CD4-positive, alpha-beta T cell treated with Interferon alpha-2 for 1 hour (primary cell): ENCODE measurements around the gene NCKAP5.
"Not testable (repeated sequence)": the region's sequence is repeated elsewhere in the genome, so short reads cannot be mapped to it uniquely, and the experiment has no call there.

Experiments
- DNase-seq, 2 donors: peaks; one replicate each; pipeline ENCODE4 v3.0.0-alpha.2; 2020 to 2022

NCKAP5 gene

GRCh38 chr2:133495226-133495625 is 73.0 kb downstream of the NCKAP5 start:
- no peak for DNase-seq

GRCh38 chr2:133492719-133493380 is 75.4 kb downstream of the NCKAP5 start:
- DNase-seq: no peak

GRCh38 chr2:133490411-133490980 is 77.8 kb downstream of the NCKAP5 start:
- DNase-seq: no peak

GRCh38 chr2:133489641-133490410 is 78.4 kb downstream of the NCKAP5 start:
- no peak for DNase-seq

GRCh38 chr2:133489146-133489545 is 79.1 kb downstream of the NCKAP5 start:
- DNase-seq: no peak

GRCh38 chr2:133486771-133487191 is 81.5 kb downstream of the NCKAP5 start:
- DNase-seq: no peak

- no peak for DNase-seq
Observed at GRCh38 chr2:133485868-133486267, 82.4 kb downstream of the NCKAP5 start.

- DNase-seq: no peak
Observed at GRCh38 chr2:133484784-133485183, 83.5 kb downstream of the NCKAP5 start.

GRCh38 chr2:133484106-133484505 is 84.2 kb downstream of the NCKAP5 start:
- no peak for DNase-seq

GRCh38 chr2:133483181-133483580 is 85.1 kb downstream of the NCKAP5 start:
- DNase-seq: no peak

- no peak for DNase-seq
Observed at GRCh38 chr2:133480707-133481429, 87.4 kb downstream of the NCKAP5 start.

GRCh38 chr2:133477616-133477990 is 90.7 kb downstream of the NCKAP5 start:
- no peak for DNase-seq

GRCh38 chr2:133476931-133477615 is 91.2 kb downstream of the NCKAP5 start:
- no peak for DNase-seq

GRCh38 chr2:133476286-133476685 is 92.0 kb downstream of the NCKAP5 start:
- no peak for DNase-seq

GRCh38 chr2:133475610-133476009 is 92.7 kb downstream of the NCKAP5 start:
- DNase-seq: no peak

GRCh38 chr2:133470446-133470845 is 97.8 kb downstream of the NCKAP5 start:
- DNase-seq: not testable (repeated sequence)

- no peak for DNase-seq
Observed at GRCh38 chr2:133462811-133463210, 105.5 kb downstream of the NCKAP5 start.

- DNase-seq: no peak
Observed at GRCh38 chr2:133461484-133461883, 106.8 kb downstream of the NCKAP5 start.

GRCh38 chr2:133459590-133459989 is 108.7 kb downstream of the NCKAP5 start:
- no peak for DNase-seq

GRCh38 chr2:133458280-133458679 is 110.0 kb downstream of the NCKAP5 start:
- DNase-seq: no peak

GRCh38 chr2:133457861-133458260 is 110.4 kb downstream of the NCKAP5 start:
- no peak for DNase-seq

GRCh38 chr2:133456971-133457370 is 111.3 kb downstream of the NCKAP5 start:
- DNase-seq: no peak

- no peak for DNase-seq
Observed at GRCh38 chr2:133456156-133456555, 112.1 kb downstream of the NCKAP5 start.
